RWPE2 (cell line): ENCODE results near the gene RUNX3.

Experiments
- ATAC-seq: fragments of 200-7000 bp; cut with Tn5 transposase; 3 replicates; pipeline ENCODE4 v1.9.1; 2021; ENCODE audit warnings: low read depth
- DNase-seq: peaks from one replicate; pipeline ENCODE4 v3.0.0-alpha.2; 2020; ENCODE audit warnings: low spot score
- H3K27ac ChIP-seq: fragments of 450-650 bp; 2 replicates; pipeline ENCODE4 v1.5.1; 2017; ENCODE audit warnings: mild to moderate bottlenecking; ENCODE audit not compliant: poor library complexity, severe bottlenecking
- H3K27me3 ChIP-seq: fragments of 250-450 bp; sonication (Bioruptor Pico); 2 replicates; pipeline ENCODE4 v1.5.1; 2021; ENCODE audit warnings: mild to moderate bottlenecking, moderate library complexity; ENCODE audit not compliant: insufficient read depth, poor library complexity, severe bottlenecking
- H3K36me3 ChIP-seq: fragments of 250-450 bp; sonication (Bioruptor Pico); 2 replicates; pipeline ENCODE4 v1.5.1; 2020; ENCODE audit warnings: low read depth, mild to moderate bottlenecking, moderate library complexity
- H3K4me1 ChIP-seq: fragments of 250-450 bp; sonication (Bioruptor Pico); 2 replicates; pipeline ENCODE4 v1.5.1; 2021; ENCODE audit warnings: mild to moderate bottlenecking, moderate library complexity; ENCODE audit not compliant: insufficient read depth, poor library complexity, severe bottlenecking
- H3K4me3 ChIP-seq: fragments of 250-450 bp; sonication (Bioruptor Pico); 2 replicates; pipeline ENCODE4 v1.5.1; 2021; ENCODE audit warnings: mild to moderate bottlenecking, moderate library complexity; ENCODE audit not compliant: severe bottlenecking
- H3K9me3 ChIP-seq: fragments of 250-450 bp; sonication (Bioruptor Pico); 2 replicates; pipeline ENCODE4 v1.5.1; 2021; ENCODE audit warnings: mild to moderate bottlenecking, moderate library complexity; ENCODE audit not compliant: severe bottlenecking
- TF ChIP-seq, protein P1 (sequence below): fragments of 450-650 bp; IDR thresholded peaks from one replicate; pipeline ENCODE4 v1.5.1; 2017; ENCODE audit warnings: mild to moderate bottlenecking, moderate library complexity; ENCODE audit not compliant: poor library complexity, severe bottlenecking

RUNX3 gene

DNA sequence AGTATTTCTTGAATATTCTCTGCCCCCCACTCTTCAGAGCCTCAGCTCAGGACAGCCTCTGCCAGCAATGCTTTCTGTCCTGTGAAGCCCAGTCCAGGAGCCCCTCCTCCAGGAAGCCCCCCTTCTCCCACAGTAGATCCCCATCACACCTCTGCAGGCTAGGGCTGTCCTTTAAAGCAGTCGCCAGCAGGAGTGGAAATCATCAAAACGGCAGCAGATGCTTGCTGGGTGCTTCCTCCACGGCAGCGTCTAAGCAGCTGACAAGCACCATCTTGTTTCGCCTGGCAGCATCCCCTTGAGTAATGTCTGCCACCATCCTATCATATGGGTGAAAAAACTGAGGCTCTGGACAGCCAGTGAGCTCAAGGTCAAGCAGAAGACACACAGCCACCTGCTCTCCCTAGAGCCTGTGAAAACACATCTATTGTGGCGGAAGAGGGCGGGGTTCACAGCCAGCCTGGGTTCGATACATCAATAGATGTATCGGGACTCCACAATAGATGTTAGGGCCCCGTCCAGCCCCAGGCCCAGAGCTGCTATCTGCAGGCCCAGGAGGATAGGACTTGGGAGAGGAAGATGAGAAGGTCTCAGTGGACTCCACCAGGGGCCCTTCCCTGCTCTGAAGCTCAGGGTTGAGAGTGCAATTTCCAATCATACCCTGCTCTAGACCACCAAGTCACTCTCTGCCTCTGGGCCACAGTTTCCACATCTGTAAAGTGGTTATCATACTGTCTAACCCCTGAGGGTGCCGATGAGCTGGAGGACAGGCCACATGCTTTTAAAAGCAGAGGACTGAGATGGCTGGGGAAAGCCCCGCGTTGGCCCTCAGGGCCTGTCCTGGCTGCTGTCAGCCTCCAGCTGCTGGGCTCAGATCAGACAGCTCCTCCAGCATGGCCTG lies 17.5 kb downstream of the RUNX3 start:
- TF ChIP-seq, protein P1, sequence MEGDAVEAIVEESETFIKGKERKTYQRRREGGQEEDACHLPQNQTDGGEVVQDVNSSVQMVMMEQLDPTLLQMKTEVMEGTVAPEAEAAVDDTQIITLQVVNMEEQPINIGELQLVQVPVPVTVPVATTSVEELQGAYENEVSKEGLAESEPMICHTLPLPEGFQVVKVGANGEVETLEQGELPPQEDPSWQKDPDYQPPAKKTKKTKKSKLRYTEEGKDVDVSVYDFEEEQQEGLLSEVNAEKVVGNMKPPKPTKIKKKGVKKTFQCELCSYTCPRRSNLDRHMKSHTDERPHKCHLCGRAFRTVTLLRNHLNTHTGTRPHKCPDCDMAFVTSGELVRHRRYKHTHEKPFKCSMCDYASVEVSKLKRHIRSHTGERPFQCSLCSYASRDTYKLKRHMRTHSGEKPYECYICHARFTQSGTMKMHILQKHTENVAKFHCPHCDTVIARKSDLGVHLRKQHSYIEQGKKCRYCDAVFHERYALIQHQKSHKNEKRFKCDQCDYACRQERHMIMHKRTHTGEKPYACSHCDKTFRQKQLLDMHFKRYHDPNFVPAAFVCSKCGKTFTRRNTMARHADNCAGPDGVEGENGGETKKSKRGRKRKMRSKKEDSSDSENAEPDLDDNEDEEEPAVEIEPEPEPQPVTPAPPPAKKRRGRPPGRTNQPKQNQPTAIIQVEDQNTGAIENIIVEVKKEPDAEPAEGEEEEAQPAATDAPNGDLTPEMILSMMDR, result no peak
- no peak overlapping the region for H3K4me3 ChIP-seq
- ATAC-seq (no peak), DNase-seq (no peak)
- no peaks in the 10 kb centered on the region for H3K9me3 ChIP-seq
- H3K36me3 ChIP-seq, result no peaks in the 10 kb centered on the region
- no peaks in the 10 kb centered on the region for H3K4me1 ChIP-seq
- no peaks in the 10 kb centered on the region for H3K27me3 ChIP-seq
- no peak overlapping the region for H3K27ac ChIP-seq

DNA sequence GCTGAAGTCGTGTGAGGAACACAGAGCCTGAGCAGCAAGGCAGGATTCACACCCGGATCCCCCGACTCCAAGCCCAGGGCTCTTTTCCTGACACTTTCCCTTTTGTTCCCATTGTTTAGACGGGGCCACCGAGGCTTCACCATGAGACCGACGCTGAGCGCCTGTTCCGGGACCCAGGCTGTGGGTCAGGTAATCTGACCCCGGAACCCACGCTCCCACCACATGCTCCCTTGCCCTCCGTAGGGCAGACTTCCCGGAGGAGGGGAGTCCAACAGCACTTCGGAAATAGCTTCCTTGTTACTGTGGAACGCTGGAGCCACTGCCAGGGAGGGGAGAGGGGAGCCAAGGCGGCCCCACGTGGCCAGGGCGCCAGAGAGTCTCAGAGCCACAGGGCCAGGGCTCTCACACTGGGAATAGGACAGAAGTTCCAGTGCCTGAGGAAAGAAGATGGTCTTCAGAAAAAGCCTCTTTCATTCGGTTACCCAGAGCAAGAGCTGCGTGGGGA lies 18.4 kb downstream of the RUNX3 start:
- no peaks in the 10 kb centered on the region for H3K9me3 ChIP-seq
- no peaks in the 10 kb centered on the region for H3K27me3 ChIP-seq
- DNase-seq, result no peak
- no peaks in the 10 kb centered on the region for H3K4me1 ChIP-seq
- TF ChIP-seq, protein P1, result no peak
- H3K36me3 ChIP-seq, result no peaks in the 10 kb centered on the region
- ATAC-seq, result no peak
- no peak overlapping the region for H3K4me3 ChIP-seq
- no peak overlapping the region for H3K27ac ChIP-seq

DNA sequence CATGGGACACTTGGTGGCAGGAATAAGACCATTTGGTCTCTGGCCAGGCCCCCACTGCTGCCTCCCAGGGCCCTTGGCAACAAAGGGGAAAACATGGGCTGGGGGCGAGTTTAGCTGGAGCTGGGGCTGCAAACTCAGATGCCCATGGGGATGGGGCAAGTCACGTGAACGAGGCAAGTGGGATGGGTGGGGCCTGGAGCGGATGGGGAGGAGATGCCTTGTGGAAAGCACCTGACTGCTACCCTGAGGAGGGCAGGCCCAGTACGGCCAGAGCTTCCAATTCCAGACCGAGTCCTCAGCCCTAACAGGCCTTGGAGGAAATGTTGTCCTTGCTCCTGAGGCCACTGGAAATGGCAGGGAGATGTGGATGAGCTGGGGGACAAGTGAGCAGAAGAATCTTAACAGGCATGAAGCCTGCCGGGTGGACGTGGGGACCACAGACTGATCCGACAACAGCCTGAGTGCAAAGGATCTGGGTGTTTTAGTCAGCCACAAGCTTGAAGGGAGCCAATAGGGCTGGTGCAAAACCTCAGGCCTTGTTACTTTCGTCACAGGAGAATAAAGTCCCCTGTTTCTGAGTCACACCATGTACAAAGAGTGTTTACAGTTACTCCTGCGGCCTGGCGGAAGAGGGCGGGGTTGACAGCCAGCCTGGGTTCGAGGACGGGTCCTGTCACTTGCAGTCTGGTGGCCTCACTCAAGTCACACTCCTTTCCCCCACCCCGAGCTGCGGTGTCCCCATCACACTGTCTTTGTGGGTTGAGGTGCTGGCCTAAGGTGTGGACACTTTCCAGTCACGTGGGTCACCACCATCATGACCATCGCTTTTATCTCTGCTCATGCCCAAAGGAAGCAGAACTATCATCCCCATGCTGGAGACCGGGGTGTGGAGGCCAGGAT lies 19.1 kb downstream of the RUNX3 start:
- Histone ChIP-seq H3K27ac (no peak overlapping the region), H3K27me3 (no peaks in the 10 kb centered on the region), H3K36me3 (no peaks in the 10 kb centered on the region), H3K9me3 (no peaks in the 10 kb centered on the region), H3K4me3 (no peak overlapping the region), H3K4me1 (no peaks in the 10 kb centered on the region)
- TF ChIP-seq, protein P1, result no peak
- DNase-seq (no peak), ATAC-seq (no peak)

DNA sequence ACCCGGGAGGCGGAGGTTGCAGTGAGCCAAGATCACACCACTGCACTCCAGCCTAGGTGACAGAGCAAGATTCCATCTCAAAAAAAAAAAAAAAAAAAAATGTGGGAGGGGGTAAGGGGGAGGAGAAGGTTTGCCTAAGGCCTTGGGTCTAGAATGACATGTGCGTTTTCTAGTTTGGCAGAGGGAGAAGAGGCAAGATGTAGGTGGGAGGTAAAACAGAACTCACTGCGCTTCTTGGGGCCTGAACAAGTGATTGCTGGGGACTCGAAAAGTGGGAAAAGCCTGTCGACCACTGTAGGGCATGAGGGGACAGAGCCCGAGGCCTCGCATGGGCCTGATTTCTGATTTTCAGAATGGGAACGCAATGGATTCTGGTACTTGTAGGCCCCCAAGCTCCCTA lies 19.9 kb downstream of the RUNX3 start:
- Histone ChIP-seq H3K9me3 (no peaks in the 10 kb centered on the region), H3K4me1 (no peaks in the 10 kb centered on the region), H3K36me3 (no peaks in the 10 kb centered on the region), H3K27ac (no peak overlapping the region), H3K27me3 (no peaks in the 10 kb centered on the region), H3K4me3 (no peak overlapping the region)
- ATAC-seq (no peak), DNase-seq (no peak)
- TF ChIP-seq, protein P1, result no peak
